Measurements from ENCODE around the gene GLT1D1. TPM values are rescaled to one million over a fixed set of nuclear protein-coding genes. Genes with fewer than 3 reads are reported as not detected.

GLT1D1 gene
- total RNA-seq, 2 experiments from 2014 or later = 0.19 to 0.22 TPM

DNA sequence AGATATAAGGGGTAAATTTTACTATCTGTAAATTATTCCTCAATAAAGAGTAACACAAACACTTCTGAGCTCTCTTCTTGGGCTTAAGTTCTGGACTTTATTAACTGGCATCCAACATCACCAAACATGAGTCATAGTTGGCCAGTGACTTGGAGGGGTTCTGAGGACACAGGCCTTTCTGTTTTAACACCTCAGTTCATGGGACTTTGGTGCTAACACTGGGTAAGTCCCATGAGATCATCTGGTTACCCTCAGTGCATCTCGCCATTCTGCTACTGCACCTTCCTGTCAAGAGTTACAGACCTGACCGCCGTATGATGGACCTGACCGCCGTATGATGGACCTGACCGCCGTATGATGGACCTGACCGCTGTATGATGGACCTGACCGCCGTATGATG is 39.4 kb upstream of the GLT1D1 start:
- POLR2A ChIA-PET = no interaction called here
- no peak overlapping the region for H3K27ac Mint-ChIP-seq
- H3K27me3 ChIP-seq (ENCODE audit: control insufficient read depth in 1 of 2, insufficient read depth in 2 of 2, low read length in 2 of 2) = no peaks in the 10 kb centered on the region
- peaks cover 82% of the 10 kb centered on the region for H3K4me1 Mint-ChIP-seq (ENCODE audit: low read depth)
- H3K4me3 Mint-ChIP-seq = no peak overlapping the region
- ATAC-seq (ENCODE audit: poor library complexity) (no peak), DNase-seq (no peak)
- CTCF ChIA-PET = no interaction called here
- H3K4me1 ChIP-seq (ENCODE audit: insufficient read depth, low read length) = peaks cover 26% of the 10 kb centered on the region
- intact Hi-C loops (cut with DNase I, micrococcal nuclease) = no loop called here
- no peak overlapping the region for H3K27ac ChIP-seq (ENCODE audit: low read depth in 1 of 2, low read length in 2 of 2)
- H3K36me3 Mint-ChIP-seq (ENCODE audit: low read depth) = peaks cover 49% of the 10 kb centered on the region
- no peak overlapping the region for H3K4me3 ChIP-seq (ENCODE audit: low read length)
- H3K9me3 ChIP-seq (ENCODE audit: control insufficient read depth in 1 of 2, insufficient read depth in 1 of 2, low read length in 2 of 2) = peaks cover 0 to 5% of the 10 kb centered on the region in 2 experiments
- peaks cover 23% of the 10 kb centered on the region for H3K36me3 ChIP-seq (ENCODE audit: insufficient read depth, low read length)
- TF ChIP-seq, protein P1, sequence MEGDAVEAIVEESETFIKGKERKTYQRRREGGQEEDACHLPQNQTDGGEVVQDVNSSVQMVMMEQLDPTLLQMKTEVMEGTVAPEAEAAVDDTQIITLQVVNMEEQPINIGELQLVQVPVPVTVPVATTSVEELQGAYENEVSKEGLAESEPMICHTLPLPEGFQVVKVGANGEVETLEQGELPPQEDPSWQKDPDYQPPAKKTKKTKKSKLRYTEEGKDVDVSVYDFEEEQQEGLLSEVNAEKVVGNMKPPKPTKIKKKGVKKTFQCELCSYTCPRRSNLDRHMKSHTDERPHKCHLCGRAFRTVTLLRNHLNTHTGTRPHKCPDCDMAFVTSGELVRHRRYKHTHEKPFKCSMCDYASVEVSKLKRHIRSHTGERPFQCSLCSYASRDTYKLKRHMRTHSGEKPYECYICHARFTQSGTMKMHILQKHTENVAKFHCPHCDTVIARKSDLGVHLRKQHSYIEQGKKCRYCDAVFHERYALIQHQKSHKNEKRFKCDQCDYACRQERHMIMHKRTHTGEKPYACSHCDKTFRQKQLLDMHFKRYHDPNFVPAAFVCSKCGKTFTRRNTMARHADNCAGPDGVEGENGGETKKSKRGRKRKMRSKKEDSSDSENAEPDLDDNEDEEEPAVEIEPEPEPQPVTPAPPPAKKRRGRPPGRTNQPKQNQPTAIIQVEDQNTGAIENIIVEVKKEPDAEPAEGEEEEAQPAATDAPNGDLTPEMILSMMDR (IDR thresholded peaks at IDR 0.05) = no peak
- no peaks in the 10 kb centered on the region for H3K27me3 Mint-ChIP-seq
- no peaks in the 10 kb centered on the region for H3K9me3 Mint-ChIP-seq

DNA sequence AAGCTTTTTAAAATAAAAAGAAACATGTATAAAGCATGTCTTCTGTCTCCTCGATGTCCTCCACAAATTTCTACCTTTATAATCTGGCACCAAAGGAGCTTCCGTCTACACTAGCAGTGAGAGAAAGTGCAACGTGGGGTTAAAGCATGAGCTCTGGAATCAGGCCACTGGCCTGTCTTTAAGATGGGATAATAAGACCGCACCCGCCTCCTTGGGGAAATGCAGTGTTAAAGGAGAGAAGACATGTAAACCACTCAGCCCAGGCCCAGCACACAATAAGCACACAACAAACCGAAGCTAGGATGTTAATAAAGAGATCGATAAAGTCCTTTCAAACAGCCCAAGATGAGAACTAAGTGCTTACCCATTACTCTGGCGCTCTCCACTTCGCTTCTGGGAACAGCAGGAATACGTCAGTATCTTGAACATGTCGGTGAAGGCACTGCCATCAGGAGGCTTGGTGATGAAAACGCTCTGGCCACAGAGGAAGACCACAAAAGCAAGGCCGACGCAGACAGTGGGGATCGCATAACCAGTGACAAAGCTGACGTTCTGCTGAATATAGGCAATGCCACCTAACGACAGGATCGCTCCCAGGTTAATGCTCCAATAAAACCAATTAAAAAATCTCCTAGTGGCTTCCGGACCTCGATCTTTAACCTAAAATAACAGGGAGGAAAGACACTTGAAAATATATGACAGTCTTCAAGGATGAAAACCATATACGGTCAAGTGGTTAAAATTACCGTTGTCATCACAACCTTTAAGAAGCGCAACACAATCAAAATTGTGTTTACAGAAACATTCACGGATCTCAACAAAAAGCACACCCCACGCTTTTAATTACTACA is 38.6 kb upstream of the GLT1D1 start:
- peaks cover 0 to 5% of the 10 kb centered on the region in 2 experiments for H3K9me3 ChIP-seq (ENCODE audit: control insufficient read depth in 1 of 2, insufficient read depth in 1 of 2, low read length in 2 of 2)
- no peak overlapping the region for H3K4me3 ChIP-seq (ENCODE audit: low read length)
- TF ChIP-seq, protein P1 (IDR thresholded peaks at IDR 0.05) = no peak
- no peak overlapping the region for H3K4me3 Mint-ChIP-seq
- no peak overlapping the region for H3K27ac Mint-ChIP-seq
- ATAC-seq (ENCODE audit: poor library complexity) (no peak), DNase-seq (no peak)
- ChIA-PET CTCF (no interaction called here), POLR2A (no interaction called here)
- no peaks in the 10 kb centered on the region for H3K9me3 Mint-ChIP-seq
- no peaks in the 10 kb centered on the region for H3K27me3 ChIP-seq (ENCODE audit: control insufficient read depth in 1 of 2, insufficient read depth in 2 of 2, low read length in 2 of 2)
- H3K36me3 ChIP-seq (ENCODE audit: insufficient read depth, low read length) = peaks cover 20% of the 10 kb centered on the region
- H3K4me1 Mint-ChIP-seq (ENCODE audit: low read depth) = peaks cover 80% of the 10 kb centered on the region
- H3K27ac ChIP-seq (ENCODE audit: low read depth in 1 of 2, low read length in 2 of 2) = no peak overlapping the region
- intact Hi-C loops (cut with DNase I, micrococcal nuclease) = no loop called here
- H3K4me1 ChIP-seq (ENCODE audit: insufficient read depth, low read length) = peaks cover 27% of the 10 kb centered on the region
- peaks cover 41% of the 10 kb centered on the region for H3K36me3 Mint-ChIP-seq (ENCODE audit: low read depth)
- no peaks in the 10 kb centered on the region for H3K27me3 Mint-ChIP-seq

DNA sequence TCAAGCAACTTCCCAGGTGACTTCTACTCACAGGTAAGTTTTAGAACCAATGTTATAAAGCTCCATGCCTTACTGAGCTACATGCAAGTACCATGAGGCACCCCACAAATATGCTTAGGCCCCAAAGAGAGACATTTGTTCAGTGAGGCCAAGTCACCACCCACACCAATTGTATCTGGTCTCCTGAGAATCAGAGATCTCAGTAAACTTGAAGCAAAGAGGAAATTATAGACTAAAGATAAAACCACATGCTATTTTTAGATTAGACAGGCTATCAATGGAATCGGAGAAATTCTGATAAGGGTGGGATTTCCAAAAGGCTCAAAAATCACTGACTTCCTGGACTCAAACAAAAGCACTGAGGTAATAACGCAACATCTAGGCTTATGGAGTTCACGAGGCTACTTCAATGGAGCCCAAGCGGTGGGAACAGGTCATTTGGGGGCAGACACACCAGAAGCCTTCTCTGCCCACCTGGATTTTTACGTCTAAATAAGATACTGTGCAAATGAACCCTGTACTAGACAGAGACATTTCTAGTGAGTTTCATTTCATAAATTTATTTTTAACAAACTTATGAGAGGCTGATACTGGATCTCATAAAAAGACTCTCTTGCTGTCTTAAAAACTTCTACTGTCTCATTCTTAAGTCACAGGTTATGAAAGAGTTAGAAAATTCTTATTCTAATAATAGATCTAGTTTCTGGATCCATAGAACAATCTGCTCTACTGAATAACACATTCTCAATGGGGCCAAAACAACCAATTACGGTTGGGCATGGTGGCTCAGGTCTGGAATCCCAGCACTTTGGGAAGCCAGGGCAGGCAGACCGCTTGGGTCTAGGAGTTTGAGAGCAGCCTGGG is 37.3 kb upstream of the GLT1D1 start:
- Histone ChIP-seq H3K36me3 (ENCODE audit: insufficient read depth, low read length) (peaks cover 22% of the 10 kb centered on the region), H3K27me3 (ENCODE audit: control insufficient read depth in 1 of 2, insufficient read depth in 2 of 2, low read length in 2 of 2) (no peaks in the 10 kb centered on the region), H3K4me1 (ENCODE audit: insufficient read depth, low read length) (peaks cover 26% of the 10 kb centered on the region), H3K4me3 (ENCODE audit: low read length) (no peak overlapping the region), H3K27ac (ENCODE audit: low read depth in 1 of 2, low read length in 2 of 2) (no peak overlapping the region), H3K9me3 (ENCODE audit: control insufficient read depth in 1 of 2, insufficient read depth in 1 of 2, low read length in 2 of 2) (peaks cover 0 to 5% of the 10 kb centered on the region in 2 experiments)
- no peak overlapping the region for H3K4me3 Mint-ChIP-seq
- H3K27me3 Mint-ChIP-seq = no peaks in the 10 kb centered on the region
- H3K4me1 Mint-ChIP-seq (ENCODE audit: low read depth) = peaks cover 83% of the 10 kb centered on the region
- ChIA-PET POLR2A (no interaction called here), CTCF (no interaction called here)
- peaks cover 37% of the 10 kb centered on the region for H3K36me3 Mint-ChIP-seq (ENCODE audit: low read depth)
- ATAC-seq (ENCODE audit: poor library complexity) (no peak), DNase-seq (no peak)
- intact Hi-C loops (cut with DNase I, micrococcal nuclease) = no loop called here
- TF ChIP-seq, protein P1 (IDR thresholded peaks at IDR 0.05) = no peak
- H3K27ac Mint-ChIP-seq = no peak overlapping the region
- no peaks in the 10 kb centered on the region for H3K9me3 Mint-ChIP-seq

All from CD4-positive, alpha-beta T cell (primary cell).